Endothelial cell of umbilical vein (primary cell): ENCODE measurements around the gene PILRB. TPM values are rescaled to one million over a fixed set of nuclear protein-coding genes. Genes with fewer than 3 reads are reported as not detected.

Experiments
- BruUV-seq: library from RNA; stranded (reverse); fragments of 400-500 nt; replicated peaks from 2 replicates; lab custom pipeline; 2021; lab: Mats Ljungman, UMichigan
- CTCF ChIA-PET: fragments of 300-600, 350-600 bp; sonication (Branson Sonifier 250); formaldehyde crosslinking; loops from one replicate; lab custom pipeline; 2021; ENCODE audit warnings: antibody characterized with exemption, inconsistent platforms; lab: Charles Lee
- POLR2A ChIA-PET: fragments of 300-600, 350-600 bp; sonication (Branson Sonifier 250); formaldehyde crosslinking; loops from one replicate; lab custom pipeline; 2021; ENCODE audit warnings: antibody characterized with exemption, inconsistent platforms; lab: Charles Lee
- DNase-seq: peaks from one replicate; pipeline ENCODE4 v3.0.0-alpha.2; 2011; ENCODE audit warnings: low read depth, low spot score
- FAIRE-seq: peaks from 2 replicates; lab custom pipeline; 2011; peaks lifted over from hg19 to GRCh38; lab: Jason Lieb, UNC
- H2AFZ ChIP-seq: 2 replicates; pipeline ENCODE4 v1.6.0; 2012; ENCODE audit warnings: low read depth, low read length, control low read depth, inconsistent platforms
- H3K27ac ChIP-seq: 2 replicates; pipeline ENCODE4 v1.5.1; 2011; ENCODE audit warnings: low read depth, mild to moderate bottlenecking, control low read depth, low read length, moderate library complexity; ENCODE audit not compliant: insufficient read depth
- H3K27me3 ChIP-seq, 2 experiments: 2 replicates each; pipeline versions ENCODE4 v1.6.0 to v1.6.1; 2011; ENCODE audit warnings: low read length in 2 of 2, mixed read lengths in 1 of 2; ENCODE audit not compliant: control insufficient read depth in 2 of 2, insufficient read depth in 2 of 2
- H3K36me3 ChIP-seq, 2 experiments: 2 replicates in 1 of 2; 3 replicates in 1 of 2; pipeline ENCODE4 v1.5.1; 2011; ENCODE audit warnings: low read length in 2 of 2, mild to moderate bottlenecking in 1 of 2, moderate library complexity in 1 of 2; ENCODE audit not compliant: control insufficient read depth in 2 of 2, insufficient read depth in 2 of 2; ENCODE audit errors: extremely low read depth in 1 of 2
- H3K4me1 ChIP-seq: 3 replicates; pipeline ENCODE4 v1.5.1; 2011; ENCODE audit warnings: mild to moderate bottlenecking, low read length; ENCODE audit not compliant: control insufficient read depth, insufficient read depth; ENCODE audit errors: extremely low read depth
- H3K4me2 ChIP-seq: 2 replicates; pipeline ENCODE4 v1.6.1; 2011; ENCODE audit warnings: low read length, control low read depth, mixed read lengths; ENCODE audit not compliant: insufficient read depth
- H3K4me3 ChIP-seq, 3 experiments: fragments of 200-600 bp in 1 of 3; sonication (generic), shearing (Covaris generic) in 1 of 3; replicated peaks in 1 of 3; 2 replicates each; pipeline ENCODE4 v1.5.1; 2011 to 2016; ENCODE audit warnings: control low read depth in 3 of 3, low read length in 3 of 3, mild to moderate bottlenecking in 2 of 3, inconsistent platforms in 1 of 3, low read depth in 1 of 3, moderate library complexity in 1 of 3; ENCODE audit not compliant: insufficient read depth in 1 of 3
- H3K79me2 ChIP-seq: 2 replicates; pipeline ENCODE4 v1.6.0; 2012; ENCODE audit warnings: low read length, inconsistent platforms; ENCODE audit not compliant: control insufficient read depth, insufficient read depth
- H3K9ac ChIP-seq: replicated peaks from 2 replicates; pipeline ENCODE3; 2011; ENCODE audit warnings: low read length, control low read depth; ENCODE audit not compliant: insufficient read depth; ENCODE audit errors: extremely low read depth
- H3K9me1 ChIP-seq: replicated peaks from 3 replicates; pipeline ENCODE4 v1.6.0; 2011; ENCODE audit warnings: mild to moderate bottlenecking, low read length; ENCODE audit not compliant: control insufficient read depth, insufficient read depth; ENCODE audit errors: extremely low read depth
- H3K9me3 ChIP-seq: replicated peaks from 2 replicates; pipeline ENCODE4 v1.5.1; 2012; ENCODE audit warnings: low read length, inconsistent platforms; ENCODE audit not compliant: control insufficient read depth, insufficient read depth
- H4K20me1 ChIP-seq: replicated peaks from 2 replicates; pipeline ENCODE3; 2011; ENCODE audit warnings: mild to moderate bottlenecking, low read length; ENCODE audit not compliant: control insufficient read depth, insufficient read depth; ENCODE audit errors: extremely low read depth
- CTCF ChIP-seq, 2 donors: IDR thresholded peaks; 1 replicate in 1 of 2; 2 replicates in 1 of 2; pipeline ENCODE4 v1.5.1; 2011; ENCODE audit warnings: low read length in 2 of 2, mild to moderate bottlenecking in 2 of 2, moderate library complexity in 2 of 2, control low read depth in 1 of 2, inconsistent platforms in 1 of 2, low read depth in 1 of 2; ENCODE audit not compliant: insufficient read depth in 1 of 2; ENCODE audit errors: extremely low read depth in 1 of 2
- EZH2 ChIP-seq: IDR thresholded peaks from 2 replicates; pipeline ENCODE4 v1.6.1; 2012; ENCODE audit warnings: borderline replicate concordance, low read depth, mild to moderate bottlenecking, moderate library complexity, low read length, inconsistent platforms; ENCODE audit not compliant: severe bottlenecking
- FOS ChIP-seq: IDR thresholded peaks from 2 replicates; pipeline ENCODE4 v1.6.1; 2011; ENCODE audit warnings: mild to moderate bottlenecking, low read length, moderate library complexity, borderline replicate concordance; ENCODE audit not compliant: insufficient read depth
- GATA2 ChIP-seq: IDR thresholded peaks from 2 replicates; pipeline ENCODE4 v1.7.0; 2011; ENCODE audit warnings: low read depth, mild to moderate bottlenecking, moderate library complexity, mixed read lengths, low read length; ENCODE audit not compliant: insufficient read length, insufficient read depth
- JUN ChIP-seq: IDR thresholded peaks from 2 replicates; pipeline ENCODE4 v1.6.1; 2011; ENCODE audit warnings: borderline replicate concordance, low read depth; ENCODE audit not compliant: insufficient read length, insufficient read depth
- MAX ChIP-seq: IDR thresholded peaks from 2 replicates; pipeline ENCODE4 v1.6.1; 2011; ENCODE audit not compliant: insufficient read depth, insufficient read length
- MYC ChIP-seq: IDR thresholded peaks from one replicate; pipeline ENCODE4 v1.6.1; 2011; ENCODE audit warnings: mild to moderate bottlenecking, low read depth, low read length
- POLR2A ChIP-seq: IDR thresholded peaks from 2 replicates; pipeline ENCODE4 v1.6.1; 2012; ENCODE audit warnings: low read depth, mild to moderate bottlenecking, control low read depth, low read length
- POLR2AphosphoS5 ChIP-seq: IDR thresholded peaks from 2 replicates; pipeline ENCODE4 v1.6.1; 2012; ENCODE audit warnings: low read depth, mild to moderate bottlenecking, control low read depth, low read length, moderate library complexity; ENCODE audit not compliant: insufficient read depth
- dilution Hi-C: fragments of 300-500 bp; cut with MboI; formaldehyde crosslinking; loops from one replicate; pipeline ENCODE4 v1.15.0; 2019; ENCODE audit warnings: low sequenced_read_pairs; ENCODE audit not compliant: extremely low pct_ligation_motif_present
- intact Hi-C: fragments of 100-400 bp; cut with micrococcal nuclease; formaldehyde crosslinking; loops from one replicate; pipeline ENCODE4 v1.10.0; 2022
- polyA plus RNA-seq, 4 experiments: library from polyadenylated mRNA; depleted of rRNA in 3 of 4; stranded (reverse) in 3 of 4; unstranded in 1 of 4; fragments of >200 nt; gene quantifications; 2 replicates each; pipeline versions ENCODE4 v1.2.1 to v1.2.3, GENCODE V29; 2011 to 2012; ENCODE audit warnings: missing spikeins in 1 of 4
- total RNA-seq: library from RNA; stranded (reverse); gene quantifications from 2 replicates; pipeline ENCODE4 v1.2.3, GENCODE V29; 2021

PILRB gene
- total and polyA plus RNA-seq, 2 donors (not counting 3 experiments of a cell fraction or from before 2014, with no cell fraction given): 42.5 to 45.2 TPM

- no peaks in the 10 kb centered on the region for H3K4me1 ChIP-seq
- peaks cover 4 to 10% of the 10 kb centered on the region in 2 experiments for H3K27me3 ChIP-seq
- no peak overlapping the region for H3K27ac ChIP-seq
- CTCF ChIA-PET: interaction anchor here (1.1 kb wide), 1 partner anchor 8 kb away, joined by 4 read pairs; no protein-coding TSS in a partner anchor
- no peak overlapping the region for H2AFZ ChIP-seq
- no TSS peak for BruUV-seq
- no peaks in the 10 kb centered on the region for H3K9me3 ChIP-seq
- POLR2A ChIA-PET: no interaction called here
- dilution Hi-C loops (no loop called here), intact Hi-C loops (no loop called here)
- no peak overlapping the region for H3K9ac ChIP-seq
- H3K79me2 ChIP-seq: no peaks in the 10 kb centered on the region
- no peak overlapping the region for H3K4me2 ChIP-seq
- no peak overlapping the region for H3K4me3 ChIP-seq
- H4K20me1 ChIP-seq: no peaks in the 10 kb centered on the region
- FAIRE-seq: no peak
- H3K36me3 ChIP-seq: no peaks in the 10 kb centered on the region
- no peaks in the 10 kb centered on the region for H3K9me1 ChIP-seq
- no peak for TF ChIP-seq JUN
- no peak for TF ChIP-seq EZH2
- TF ChIP-seq GATA2: no peak
- TF ChIP-seq POLR2AphosphoS5: no peak
- TF ChIP-seq MYC: no peak
- TF ChIP-seq MAX: no peak
- TF ChIP-seq POLR2A: no peak
- no peak for TF ChIP-seq FOS
- TF ChIP-seq CTCF (IDR thresholded peaks at IDR 0.05; ENCODE audit: extremely low read depth in 1 of 2, insufficient read depth in 1 of 2, low read depth in 1 of 2, low read length in 2 of 2): no peak
- DNase-seq: no peak
Observed at GRCh38 chr7:100400041-100400440, 42.1 kb downstream of the PILRB start.
